IMR-90 (cell line): ENCODE results near the gene ACOT7. TPM values are rescaled to one million over a fixed set of nuclear protein-coding genes. Genes with fewer than 3 reads are reported as not detected.

Experiments
- ATAC-seq: fragments of 200-7000 bp; cut with Tn5 transposase; 2 replicates; pipeline ENCODE4 v1.9.1; 2020; ENCODE audit warnings: low read depth, mild to moderate bottlenecking, moderate library complexity
- BruUV-seq: library from RNA; stranded (reverse); fragments of 400-500 nt; replicated peaks from 2 replicates; lab custom pipeline; 2021; lab: Mats Ljungman, UMichigan
- CTCF ChIA-PET: fragments of 300-600 bp; formaldehyde crosslinking; extraction: SDS; loops from one replicate; lab custom pipeline; 2021; ENCODE audit warnings: antibody characterized with exemption; lab: Yijun Ruan, JAX
- POLR2A ChIA-PET: fragments of 300-600 bp; sonication (Branson Sonifier 250); formaldehyde crosslinking; loops from one replicate; lab custom pipeline; 2022; ENCODE audit warnings: antibody characterized with exemption; ENCODE audit not compliant: unreplicated experiment; lab: Charles Lee
- DNase-seq: peaks from one replicate; pipeline ENCODE4 v3.0.0; 2013
- H2AFZ ChIP-seq: replicated peaks from 2 replicates; pipeline ENCODE3; 2013; ENCODE audit warnings: low read length, mild to moderate bottlenecking; ENCODE audit not compliant: poor library complexity
- H2AK5ac ChIP-seq: 2 replicates; pipeline ENCODE4 v1.6.1; 2013; ENCODE audit warnings: low read depth, low read length, inconsistent platforms
- H2AK9ac ChIP-seq: replicated peaks from 2 replicates; pipeline ENCODE3; 2013; ENCODE audit warnings: mild to moderate bottlenecking, low read depth, low read length, moderate library complexity; ENCODE audit not compliant: poor library complexity
- H2BK120ac ChIP-seq: 2 replicates; pipeline ENCODE4 v1.6.1; 2013; ENCODE audit warnings: low read depth, low read length, inconsistent platforms
- H2BK15ac ChIP-seq: 3 replicates; pipeline ENCODE4 v1.6.1; 2013; ENCODE audit warnings: low read depth, low read length, inconsistent platforms
- H2BK20ac ChIP-seq: 2 replicates; pipeline ENCODE4 v1.6.1; 2013; ENCODE audit warnings: low read depth, mild to moderate bottlenecking, inconsistent platforms, low read length, moderate library complexity
- H2BK5ac ChIP-seq: 2 replicates; pipeline ENCODE4 v1.6.1; 2013; ENCODE audit warnings: mild to moderate bottlenecking, low read depth, low read length, inconsistent platforms; ENCODE audit not compliant: poor library complexity, severe bottlenecking
- H3K14ac ChIP-seq: replicated peaks from 2 replicates; pipeline ENCODE4 v1.6.1; 2013; ENCODE audit warnings: low read depth, low read length, inconsistent platforms
- H3K18ac ChIP-seq: 2 replicates; pipeline ENCODE4 v1.6.1; 2013; ENCODE audit warnings: low read depth, low read length, control low read depth
- H3K23ac ChIP-seq: 2 replicates; pipeline ENCODE4 v1.6.1; 2013; ENCODE audit warnings: low read depth, low read length, inconsistent platforms
- H3K27ac ChIP-seq: 2 replicates; pipeline ENCODE4 v1.5.1; 2013; ENCODE audit warnings: mild to moderate bottlenecking, control low read depth, low read length; ENCODE audit not compliant: insufficient read depth
- H3K27me3 ChIP-seq: 2 replicates; pipeline ENCODE4 v1.6.1; 2013; ENCODE audit warnings: low read length; ENCODE audit not compliant: control insufficient read depth, insufficient read depth
- H3K36me3 ChIP-seq: 2 replicates; pipeline ENCODE4 v1.6.1; 2013; ENCODE audit warnings: low read length, mixed read lengths; ENCODE audit not compliant: control insufficient read depth, insufficient read depth
- H3K4ac ChIP-seq: 2 replicates; pipeline ENCODE4 v1.6.1; 2013; ENCODE audit warnings: low read depth, low read length, inconsistent platforms
- H3K4me1 ChIP-seq: 2 replicates; pipeline ENCODE4 v1.6.1; 2013; ENCODE audit warnings: low read length, mixed read lengths; ENCODE audit not compliant: control insufficient read depth, insufficient read depth
- H3K4me2 ChIP-seq: 2 replicates; pipeline ENCODE4 v1.6.1; 2013; ENCODE audit warnings: low read depth, mild to moderate bottlenecking, control low read depth, low read length, moderate library complexity
- H3K4me3 ChIP-seq: 2 replicates; pipeline ENCODE4 v1.5.1; 2013; ENCODE audit warnings: low read depth, mild to moderate bottlenecking, control low read depth, low read length, moderate library complexity; ENCODE audit not compliant: insufficient read depth
- H3K56ac ChIP-seq: 2 replicates; pipeline ENCODE4 v1.6.1; 2013; ENCODE audit warnings: low read length, inconsistent platforms; ENCODE audit not compliant: insufficient read depth; ENCODE audit errors: extremely low read depth
- H3K79me1 ChIP-seq, 2 experiments: 2 replicates each; pipeline ENCODE4 v1.6.1; 2013; ENCODE audit warnings: low read length in 2 of 2, inconsistent platforms in 1 of 2, low read depth in 1 of 2
- H3K9ac ChIP-seq: 2 replicates; pipeline ENCODE4 v1.6.1; 2013; ENCODE audit warnings: low read depth, low read length, control low read depth
- H3K9me1 ChIP-seq: 2 replicates; pipeline ENCODE4 v1.6.1; 2013; ENCODE audit warnings: low read length, inconsistent platforms; ENCODE audit not compliant: insufficient read depth
- H3K9me3 ChIP-seq: 2 replicates; pipeline ENCODE4 v1.6.1; 2013; ENCODE audit warnings: low read length; ENCODE audit not compliant: control insufficient read depth, insufficient read depth
- H4K20me1 ChIP-seq: 2 replicates; pipeline ENCODE4 v1.6.1; 2013; ENCODE audit warnings: low read length, inconsistent platforms; ENCODE audit not compliant: insufficient read depth
- H4K5ac ChIP-seq: 2 replicates; pipeline ENCODE4 v1.6.1; 2013; ENCODE audit warnings: mild to moderate bottlenecking, low read depth, low read length, control low read depth
- H4K8ac ChIP-seq, 2 experiments: 2 replicates each; pipeline ENCODE4 v1.6.1; 2013; ENCODE audit warnings: low read depth in 2 of 2, low read length in 2 of 2, control low read depth in 1 of 2, inconsistent platforms in 1 of 2
- H4K91ac ChIP-seq: 2 replicates; pipeline ENCODE4 v1.6.1; 2013; ENCODE audit warnings: low read depth, low read length, inconsistent platforms; ENCODE audit not compliant: insufficient read depth
- BHLHE40 ChIP-seq: fragments of 150-350 bp; IDR thresholded peaks from 2 replicates; pipeline ENCODE4 v1.6.1; 2016; ENCODE audit warnings: mild to moderate bottlenecking, low read depth, low read length
- CEBPB ChIP-seq: IDR thresholded peaks from 2 replicates; pipeline ENCODE4 v1.6.1; 2012; ENCODE audit warnings: low read depth, low read length, improper control_type of control experiment
- CHD1 ChIP-seq: IDR thresholded peaks from 2 replicates; pipeline ENCODE4 v1.6.1; 2012; ENCODE audit warnings: low read depth, low read length, improper control_type of control experiment
- CTCF ChIP-seq: conservative IDR thresholded peaks from 2 replicates; pipeline ENCODE4 v1.5.1; 2012; ENCODE audit warnings: mild to moderate bottlenecking, low read depth, low read length, improper control_type of control experiment
- ELK1 ChIP-seq: fragments of 150-350 bp; IDR thresholded peaks from 2 replicates; pipeline ENCODE4 v1.6.1; 2016; ENCODE audit warnings: low read depth, mild to moderate bottlenecking, low read length, moderate library complexity, borderline replicate concordance
- FOS ChIP-seq: fragments of 150-350 bp; IDR thresholded peaks from 2 replicates; pipeline ENCODE4 v1.6.1; 2016; ENCODE audit warnings: low read depth, low read length
- MAFK ChIP-seq: IDR thresholded peaks from 2 replicates; pipeline ENCODE4 v1.6.1; 2012; ENCODE audit warnings: low read depth, low read length, improper control_type of control experiment
- MAZ ChIP-seq: IDR thresholded peaks from 2 replicates; pipeline ENCODE4 v1.6.1; 2012; ENCODE audit warnings: low read depth, mild to moderate bottlenecking, low read length, improper control_type of control experiment, moderate library complexity, borderline replicate concordance
- MXI1 ChIP-seq: IDR thresholded peaks from 2 replicates; pipeline ENCODE4 v1.6.1; 2012; ENCODE audit warnings: low read depth, mild to moderate bottlenecking, low read length, moderate library complexity, borderline replicate concordance
- NFE2L2 ChIP-seq: fragments of 150-350 bp; IDR thresholded peaks from 2 replicates; pipeline ENCODE4 v1.6.1; 2016; ENCODE audit warnings: low read depth, mild to moderate bottlenecking, low read length
- POLR2A ChIP-seq: IDR thresholded peaks from 2 replicates; pipeline ENCODE4 v1.6.1; 2012; ENCODE audit warnings: mild to moderate bottlenecking, low read depth, low read length
- RCOR1 ChIP-seq: IDR thresholded peaks from 2 replicates; pipeline ENCODE4 v1.6.1; 2012; ENCODE audit warnings: mild to moderate bottlenecking, low read length, improper control_type of control experiment; ENCODE audit not compliant: insufficient replicate concordance
- RFX5 ChIP-seq: IDR thresholded peaks from 2 replicates; pipeline ENCODE4 v1.8.0; 2012; ENCODE audit warnings: low read depth, mild to moderate bottlenecking, low read length, moderate library complexity
- SMC3 ChIP-seq: fragments of 150-350 bp; IDR thresholded peaks from 2 replicates; pipeline ENCODE4 v1.6.1; 2016; ENCODE audit warnings: low read depth, mild to moderate bottlenecking, antibody characterized with exemption, low read length, moderate library complexity
- USF2 ChIP-seq: fragments of 150-350 bp; IDR thresholded peaks from 2 replicates; pipeline ENCODE4 v1.6.1; 2017; ENCODE audit warnings: mild to moderate bottlenecking, antibody characterized with exemption, low read length, low read depth
- WGBS, 2 experiments: methylation state at CpG; one replicate each; pipeline versions ENCODE4 v1.1.5 to v1.1.7; 2013; ENCODE audit warnings: missing lambda C conversion rate in 2 of 2; ENCODE audit not compliant: insufficient read length in 1 of 2; ENCODE audit errors: extremely low coverage in 2 of 2; 5-methylcytosine and 5-hydroxymethylcytosine counted together
- dilution Hi-C: fragments of 300-500 bp; cut with HindIII; formaldehyde crosslinking; loops from one replicate; pipeline ENCODE4 v1.14.3; 2018; ENCODE audit warnings: low sequenced_read_pairs; ENCODE audit not compliant: unreplicated experiment
- in situ Hi-C: fragments of 300-500 bp; cut with MboI; formaldehyde crosslinking; loops from 3 replicates; pipeline ENCODE4 v1.14.3; 2019; ENCODE audit warnings: low sequenced_read_pairs, inconsistent platforms, mixed read lengths
- intact Hi-C: fragments of 100-400 bp; cut with micrococcal nuclease; formaldehyde crosslinking; loops from 2 replicates; pipeline ENCODE4 v1.10.0; 2022
- polyA plus RNA-seq, 3 experiments: library from polyadenylated mRNA; depleted of rRNA; stranded (reverse); fragments of >200 nt; gene quantifications; 2 replicates each; pipeline ENCODE4 v1.2.3, GENCODE V29; 2012; ENCODE audit warnings: low replicate concordance in 1 of 3
- total RNA-seq: library from RNA; depleted of rRNA; stranded (reverse); fragments of >200 nt; gene quantifications from 2 replicates; pipeline ENCODE4 v1.2.3, GENCODE V29; 2012

Gene ACOT7
- total and polyA plus RNA-seq, 2 of the 4 experiments (the other 2 are of a cell fraction), result 51.6 to 242 TPM

GRCh38 chr1:6416295-6416656 is 22.7 kb upstream of the ACOT7 start:
- Histone ChIP-seq H3K27me3 (peaks cover 60% of the 10 kb centered on the region), H2AK9ac (peak overlapping the region; percentile 51), H4K8ac (no peak overlapping the region), H4K91ac (no peak overlapping the region), H3K79me1 (no peaks in the 10 kb centered on the region), H2BK5ac (no peak overlapping the region), H2AK5ac (no peak overlapping the region), H3K56ac (no peak overlapping the region), H3K4ac (no peak overlapping the region), H3K4me1 (peaks cover 2% of the 10 kb centered on the region), H3K4me3 (no peak overlapping the region), H3K4me2 (no peak overlapping the region), H4K20me1 (no peaks in the 10 kb centered on the region; the same call in 1 of the 2 replicates), H3K9me1 (peaks cover 3% of the 10 kb centered on the region; the same call in 1 of the 2 replicates), H3K36me3 (no peaks in the 10 kb centered on the region), H2BK120ac (no peak overlapping the region), H3K9me3 (no peaks in the 10 kb centered on the region), H3K18ac (no peak overlapping the region), H3K14ac (no peak overlapping the region), H3K27ac (no peak overlapping the region), H2BK20ac (no peak overlapping the region), H2AFZ (no peak overlapping the region), H3K23ac (no peak overlapping the region), H4K5ac (no peak overlapping the region), H3K9ac (no peak overlapping the region), H2BK15ac (no peak overlapping the region)
- no TSS peak for BruUV-seq
- intact Hi-C loops, result no loop called here
- 80% methylated on average over 3 of the region's 8 CpGs; no CpG with 5 or more reads in 1 of the 2 experiments for WGBS, 2 experiments
- TF ChIP-seq POLR2A (no peak), CEBPB (no peak), MAFK (no peak), CHD1 (no peak), MXI1 (no peak), USF2 (no peak), FOS (no peak), RFX5 (no peak), RCOR1 (no peak), SMC3 (no peak), NFE2L2 (no peak), MAZ (no peak), BHLHE40 (no peak), ELK1 (no peak), CTCF (no peak)
- ATAC-seq, result no peak
- CTCF ChIA-PET, result interaction anchor here (0.5 kb wide), 1 partner anchor 15 kb away, joined by 3 read pairs; no protein-coding TSS in a partner anchor
- DNase-seq, result no peak
- POLR2A ChIA-PET, result no interaction called here
- in situ Hi-C loops, result no loop called here
- dilution Hi-C loops, result no loop called here
